Measurements from ENCODE around the gene SH3PXD2B. TPM values are rescaled to one million over a fixed set of nuclear protein-coding genes. Genes with fewer than 3 reads are reported as not detected.
A peak's percentile ranks its signal among the peaks of the same experiment; 100 is the strongest.
"Not testable (repeated sequence)": the region's sequence is repeated elsewhere in the genome, so short reads cannot be mapped to it uniquely, and the experiment has no call there.

SH3PXD2B gene
- total RNA-seq, 2 donors from 2014 or later: 12.2 to 13.2 TPM

DNA sequence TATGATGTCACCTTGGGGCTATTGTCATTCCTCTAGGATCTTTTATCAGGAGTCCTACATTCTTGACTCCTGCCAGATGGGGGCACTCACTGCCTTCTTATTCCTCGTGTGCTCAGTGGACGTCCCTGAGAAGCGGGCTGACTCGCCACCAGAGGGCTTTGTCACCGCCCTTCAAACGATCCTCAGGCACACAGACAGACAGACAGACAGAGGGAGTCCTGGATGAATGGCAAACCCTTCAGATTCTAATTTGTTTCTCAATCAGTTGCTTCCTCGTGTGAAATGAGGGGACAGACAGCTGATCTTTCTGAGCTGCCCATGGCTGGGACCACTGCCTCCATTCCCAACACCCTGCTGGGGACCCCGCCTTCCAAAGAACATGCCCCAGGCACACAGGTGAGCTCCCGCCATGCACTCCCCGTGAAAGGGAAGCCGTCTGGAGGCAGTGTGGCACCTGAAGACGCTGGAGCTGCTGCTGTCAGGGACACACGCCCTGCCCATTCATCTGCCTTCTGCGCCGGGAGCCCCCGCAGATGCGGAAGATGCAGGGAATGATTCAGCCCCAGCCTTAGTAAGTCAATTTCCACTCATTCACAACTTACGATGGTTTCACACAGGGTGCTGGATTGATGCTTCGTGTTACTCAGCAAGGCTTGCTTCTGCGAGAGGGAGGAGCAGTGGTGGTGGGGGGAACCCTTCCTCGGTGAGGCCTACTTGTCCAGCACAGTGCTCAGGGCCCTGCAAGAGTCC is 24.9 kb upstream of the SH3PXD2B start:
- H3K27ac ChIP-seq: no peak overlapping the region
- H3K4me3 ChIP-seq: no peak overlapping the region
- no peak overlapping the region for H3K9ac ChIP-seq (ENCODE audit: low read depth in 2 of 2, low read length in 2 of 2)
- H3K4me1 ChIP-seq: no peaks in the 10 kb centered on the region
- peak; percentile 89 for DNase-seq
- no peaks in the 10 kb centered on the region for H3K27me3 ChIP-seq
- no peaks in the 10 kb centered on the region for H3K9me3 ChIP-seq
- intact Hi-C loops (cut with DNase I): loop anchor here (5.0 kb wide), 1 partner anchor 468 kb away; no protein-coding TSS in a partner anchor
- H3K36me3 ChIP-seq: no peaks in the 10 kb centered on the region
- TF ChIP-seq, protein P1, sequence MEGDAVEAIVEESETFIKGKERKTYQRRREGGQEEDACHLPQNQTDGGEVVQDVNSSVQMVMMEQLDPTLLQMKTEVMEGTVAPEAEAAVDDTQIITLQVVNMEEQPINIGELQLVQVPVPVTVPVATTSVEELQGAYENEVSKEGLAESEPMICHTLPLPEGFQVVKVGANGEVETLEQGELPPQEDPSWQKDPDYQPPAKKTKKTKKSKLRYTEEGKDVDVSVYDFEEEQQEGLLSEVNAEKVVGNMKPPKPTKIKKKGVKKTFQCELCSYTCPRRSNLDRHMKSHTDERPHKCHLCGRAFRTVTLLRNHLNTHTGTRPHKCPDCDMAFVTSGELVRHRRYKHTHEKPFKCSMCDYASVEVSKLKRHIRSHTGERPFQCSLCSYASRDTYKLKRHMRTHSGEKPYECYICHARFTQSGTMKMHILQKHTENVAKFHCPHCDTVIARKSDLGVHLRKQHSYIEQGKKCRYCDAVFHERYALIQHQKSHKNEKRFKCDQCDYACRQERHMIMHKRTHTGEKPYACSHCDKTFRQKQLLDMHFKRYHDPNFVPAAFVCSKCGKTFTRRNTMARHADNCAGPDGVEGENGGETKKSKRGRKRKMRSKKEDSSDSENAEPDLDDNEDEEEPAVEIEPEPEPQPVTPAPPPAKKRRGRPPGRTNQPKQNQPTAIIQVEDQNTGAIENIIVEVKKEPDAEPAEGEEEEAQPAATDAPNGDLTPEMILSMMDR (IDR thresholded peaks at IDR 0.05): peak; percentile 78

DNA sequence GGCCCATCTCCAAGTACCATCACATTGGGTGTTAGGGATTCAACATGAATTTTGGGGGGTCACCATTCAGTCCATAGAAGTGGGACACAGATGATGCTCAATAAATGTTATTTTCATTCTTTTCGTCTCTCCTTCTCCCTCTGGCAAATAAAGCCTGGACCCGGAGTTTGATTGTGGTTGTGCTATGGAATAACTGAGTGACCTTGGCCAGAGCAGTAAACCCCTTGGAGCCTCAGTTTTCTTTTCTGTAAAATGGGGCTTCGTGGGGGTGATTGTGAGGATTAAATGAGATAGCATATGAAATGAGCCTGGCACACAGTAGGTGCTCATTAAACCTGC is 24.3 kb upstream of the SH3PXD2B start:
- H3K9ac ChIP-seq (ENCODE audit: low read depth in 2 of 2, low read length in 2 of 2); H3K36me3 ChIP-seq; DNase-seq; H3K9me3 ChIP-seq; H3K27ac ChIP-seq; H3K4me1 ChIP-seq; H3K4me3 ChIP-seq; H3K27me3 ChIP-seq: not testable (repeated sequence)
- intact Hi-C loops (cut with DNase I): loop anchor here (5.0 kb wide), 1 partner anchor 469 kb away; no protein-coding TSS in a partner anchor

- Histone ChIP-seq H3K4me3 (no peak overlapping the region), H3K27ac (no peak overlapping the region), H3K27me3 (no peaks in the 10 kb centered on the region), H3K4me1 (no peaks in the 10 kb centered on the region), H3K36me3 (no peaks in the 10 kb centered on the region), H3K9ac (ENCODE audit: low read depth in 2 of 2, low read length in 2 of 2) (no peak overlapping the region), H3K9me3 (no peaks in the 10 kb centered on the region)
- intact Hi-C loops (cut with DNase I): loop anchor here (5.0 kb wide), 1 partner anchor 469 kb away; no protein-coding TSS in a partner anchor
- DNase-seq: no peak
- TF ChIP-seq, protein P1 (IDR thresholded peaks at IDR 0.05): no peak
Measured at GRCh38 chr5:172478256-172478655, 23.9 kb upstream of the SH3PXD2B start.

GRCh38 chr5:172477466-172477865 is 23.1 kb upstream of the SH3PXD2B start:
- Histone ChIP-seq H3K27ac (no peak overlapping the region), H3K9me3 (no peaks in the 10 kb centered on the region), H3K36me3 (no peaks in the 10 kb centered on the region), H3K4me3 (no peak overlapping the region), H3K27me3 (no peaks in the 10 kb centered on the region), H3K9ac (ENCODE audit: low read depth in 2 of 2, low read length in 2 of 2) (no peak overlapping the region), H3K4me1 (no peaks in the 10 kb centered on the region)
- TF ChIP-seq, protein P1 (IDR thresholded peaks at IDR 0.05): no peak
- no peak for DNase-seq
- intact Hi-C loops (cut with DNase I): loop anchor here (5.0 kb wide), 1 partner anchor 470 kb away; no protein-coding TSS in a partner anchor

- H3K4me1 ChIP-seq: no peaks in the 10 kb centered on the region
- no peak overlapping the region for H3K9ac ChIP-seq (ENCODE audit: low read depth in 2 of 2, low read length in 2 of 2)
- H3K4me3 ChIP-seq: no peak overlapping the region
- H3K9me3 ChIP-seq: no peaks in the 10 kb centered on the region
- no peak overlapping the region for H3K27ac ChIP-seq
- H3K36me3 ChIP-seq: no peaks in the 10 kb centered on the region
- no peaks in the 10 kb centered on the region for H3K27me3 ChIP-seq
- TF ChIP-seq, protein P1 (IDR thresholded peaks at IDR 0.05): no peak
- DNase-seq: no peak
- intact Hi-C loops (cut with DNase I): no loop called here
Measured at GRCh38 chr5:172474293-172474692, 20.0 kb upstream of the SH3PXD2B start.

DNA sequence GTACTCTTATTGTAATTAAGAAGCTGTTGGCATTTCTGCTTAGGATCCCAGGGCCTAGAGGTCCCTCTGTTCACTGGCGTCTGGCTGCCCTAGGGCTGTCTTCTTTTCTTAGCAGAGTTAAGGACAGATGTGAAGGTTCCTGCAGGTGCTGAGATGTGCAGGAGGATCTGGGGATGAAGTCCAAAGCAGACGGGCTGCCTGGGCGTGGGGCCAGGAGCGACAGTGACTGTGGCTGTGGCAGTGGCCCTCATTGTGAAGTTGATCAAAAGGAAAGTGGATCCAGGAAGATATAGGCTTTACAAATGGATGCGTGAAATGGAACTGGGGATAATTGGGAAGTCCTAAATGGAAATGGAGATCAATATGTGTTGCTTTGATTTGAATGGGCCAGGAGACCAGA is 19.1 kb upstream of the SH3PXD2B start:
- Histone ChIP-seq H3K9me3 (no peaks in the 10 kb centered on the region), H3K9ac (ENCODE audit: low read depth in 2 of 2, low read length in 2 of 2) (no peak overlapping the region), H3K27me3 (no peaks in the 10 kb centered on the region), H3K4me3 (no peak overlapping the region), H3K36me3 (no peaks in the 10 kb centered on the region), H3K27ac (no peak overlapping the region), H3K4me1 (no peaks in the 10 kb centered on the region)
- intact Hi-C loops (cut with DNase I): no loop called here
- DNase-seq: no peak
- TF ChIP-seq, protein P1 (IDR thresholded peaks at IDR 0.05): no peak
